ENCODE measurements around the gene CACNA2D1. TPM values are rescaled to one million over a fixed set of nuclear protein-coding genes. Genes with fewer than 3 reads are reported as not detected.

CACNA2D1 gene
- polyA plus RNA-seq, 4 donors, result 12.4 to 29.5 (median 24.5) TPM

DNA sequence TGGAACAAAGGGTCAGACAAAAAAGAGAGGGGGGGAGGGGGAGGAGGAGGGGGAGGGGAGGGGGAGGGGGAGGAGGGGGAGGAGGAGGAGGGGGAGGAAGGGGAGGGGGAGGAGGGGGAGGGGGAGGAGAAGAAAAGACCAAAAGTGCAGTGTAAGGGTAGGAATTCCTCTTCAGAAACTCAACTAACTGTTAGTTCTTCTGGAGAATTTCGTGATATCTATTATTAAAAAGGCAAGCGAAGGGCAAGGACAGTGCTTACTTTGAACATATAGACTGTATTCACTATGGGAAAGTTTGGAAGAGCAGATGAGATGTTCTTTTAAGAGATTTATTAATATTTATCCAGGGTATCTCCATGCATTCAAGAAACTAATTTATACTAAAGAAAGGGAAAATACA lies 258.1 kb downstream of the CACNA2D1 start:
- DNase-seq (ENCODE audit: low read depth in 4 of 4, low spot score in 3 of 4), result no peak

DNA sequence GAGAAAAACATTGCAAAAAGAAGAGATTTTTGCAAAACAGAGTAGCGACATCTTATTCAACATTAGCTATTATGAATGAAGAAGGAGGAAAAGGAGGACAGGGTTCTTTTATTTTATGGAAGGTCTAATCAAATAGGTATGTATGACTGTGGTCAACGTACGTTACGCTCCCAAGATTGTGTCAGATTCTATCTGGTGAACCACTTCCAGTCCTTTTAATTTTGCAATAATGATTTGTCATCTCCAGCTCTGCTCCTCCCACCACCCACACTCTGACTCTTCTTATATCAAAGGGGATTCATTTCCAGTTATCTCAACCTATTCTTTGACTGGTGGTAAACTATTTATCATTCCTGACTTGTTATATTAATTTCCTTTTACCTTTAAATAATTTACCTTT lies 259.9 kb downstream of the CACNA2D1 start:
- no peak for DNase-seq (ENCODE audit: low read depth in 4 of 4, low spot score in 3 of 4)

DNA sequence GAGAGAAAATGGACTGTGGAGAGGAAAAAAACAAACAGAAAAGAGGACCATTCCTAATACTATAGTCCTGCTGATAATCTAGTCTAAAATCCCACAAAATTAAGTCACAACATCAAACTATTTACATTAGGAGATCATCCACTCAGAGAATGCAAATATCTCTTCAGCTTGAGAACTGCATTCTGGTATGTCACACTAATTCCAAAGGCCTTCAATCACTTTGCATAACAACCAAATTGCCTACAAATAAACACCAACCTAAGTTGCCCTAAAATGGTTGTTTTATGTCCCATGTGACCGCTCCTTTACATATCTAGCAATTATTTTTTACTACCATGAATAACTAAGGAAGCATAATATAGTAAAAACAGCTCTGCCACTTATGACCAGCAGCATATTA lies 264.3 kb downstream of the CACNA2D1 start:
- DNase-seq (ENCODE audit: low read depth in 4 of 4, low spot score in 3 of 4), result no peak

DNA sequence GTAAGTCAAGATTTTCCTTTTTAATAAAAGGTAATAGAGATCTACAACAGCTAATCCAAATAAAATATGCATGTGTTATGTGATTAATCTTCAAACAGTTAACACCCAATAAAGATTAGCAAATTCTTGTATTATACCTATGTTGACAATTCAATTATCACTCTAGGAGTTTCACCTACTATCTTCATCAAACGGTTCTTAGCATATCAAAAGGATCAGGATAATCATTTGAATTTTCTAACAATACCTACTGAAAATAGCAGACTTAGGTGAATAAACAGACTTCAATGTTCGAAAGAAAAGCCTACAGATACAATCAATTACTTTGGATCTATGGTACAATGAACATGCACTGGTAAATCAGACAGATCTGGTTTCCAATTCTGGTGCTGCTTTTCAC lies 268.3 kb downstream of the CACNA2D1 start:
- no peak for DNase-seq (ENCODE audit: low read depth in 4 of 4, low spot score in 3 of 4)

DNA sequence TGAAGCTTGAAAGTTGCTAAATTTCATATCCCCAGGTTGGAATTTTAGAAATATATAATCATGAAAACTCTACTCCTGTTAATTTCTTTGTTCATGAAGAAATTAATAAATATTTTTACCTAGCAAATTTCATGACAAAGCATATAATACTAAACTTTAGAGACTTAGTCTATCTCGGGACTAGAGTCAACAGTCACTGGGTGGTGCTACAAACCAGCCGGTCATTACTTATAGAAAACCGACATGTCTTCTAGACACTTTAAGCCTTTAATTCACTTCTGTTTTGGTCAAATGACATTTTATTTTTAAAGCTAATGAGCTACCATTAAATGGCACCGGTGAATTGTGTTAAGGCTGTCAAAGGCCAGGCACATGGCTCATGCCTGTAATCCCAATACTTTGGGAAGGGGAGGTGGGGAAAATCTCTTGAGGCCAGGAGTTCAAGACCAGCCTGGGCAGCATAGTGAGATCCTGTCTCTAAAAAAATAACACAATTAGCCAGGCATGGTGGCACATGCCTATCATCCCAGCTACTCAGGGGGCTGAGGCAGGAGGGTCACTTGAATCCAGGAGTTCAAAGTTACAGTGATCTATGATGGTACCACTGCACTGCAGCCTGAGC lies 270.1 kb downstream of the CACNA2D1 start:
- DNase-seq (ENCODE audit: low read depth in 4 of 4, low spot score in 3 of 4), result no peak

DNA sequence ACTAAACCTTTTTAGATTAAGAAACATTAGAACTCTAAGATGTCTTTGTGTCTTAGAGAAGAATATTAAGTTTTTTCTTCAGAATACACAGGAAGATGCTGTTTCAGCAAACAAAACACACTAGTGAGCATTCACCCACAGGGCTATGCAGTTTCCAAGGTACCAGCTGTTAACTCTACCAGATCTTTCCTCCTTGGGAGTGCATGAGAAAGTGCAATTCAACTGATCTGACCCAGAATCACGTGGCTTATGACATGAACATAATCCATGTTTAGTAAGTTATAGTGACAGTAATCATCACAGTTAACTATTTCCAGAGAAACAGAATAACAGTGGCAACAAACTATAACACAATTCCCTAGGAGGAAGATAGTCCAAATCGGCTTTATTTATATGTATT lies 270.7 kb downstream of the CACNA2D1 start:
- no peak for DNase-seq (ENCODE audit: low read depth in 4 of 4, low spot score in 3 of 4)

DNA sequence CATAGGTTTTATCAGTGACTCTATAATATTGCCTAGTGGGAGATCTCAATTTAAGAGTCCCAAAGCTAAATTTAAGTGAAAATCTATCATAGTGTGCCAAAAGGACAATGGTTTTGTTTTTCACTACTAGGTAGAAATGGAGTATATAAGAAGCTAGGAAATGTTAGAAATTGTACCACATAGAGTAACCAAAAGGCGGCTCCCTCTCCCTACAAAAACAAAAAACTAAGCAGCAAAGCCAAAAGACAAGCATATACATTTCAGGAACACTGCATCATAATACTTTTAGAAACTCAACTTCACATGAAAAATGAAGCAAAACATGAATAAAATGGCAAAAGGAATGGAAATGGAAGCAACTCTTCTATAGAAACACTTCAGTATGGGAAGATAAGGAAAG lies 271.6 kb downstream of the CACNA2D1 start:
- DNase-seq (ENCODE audit: low read depth in 4 of 4, low spot score in 3 of 4), result no peak

DNA sequence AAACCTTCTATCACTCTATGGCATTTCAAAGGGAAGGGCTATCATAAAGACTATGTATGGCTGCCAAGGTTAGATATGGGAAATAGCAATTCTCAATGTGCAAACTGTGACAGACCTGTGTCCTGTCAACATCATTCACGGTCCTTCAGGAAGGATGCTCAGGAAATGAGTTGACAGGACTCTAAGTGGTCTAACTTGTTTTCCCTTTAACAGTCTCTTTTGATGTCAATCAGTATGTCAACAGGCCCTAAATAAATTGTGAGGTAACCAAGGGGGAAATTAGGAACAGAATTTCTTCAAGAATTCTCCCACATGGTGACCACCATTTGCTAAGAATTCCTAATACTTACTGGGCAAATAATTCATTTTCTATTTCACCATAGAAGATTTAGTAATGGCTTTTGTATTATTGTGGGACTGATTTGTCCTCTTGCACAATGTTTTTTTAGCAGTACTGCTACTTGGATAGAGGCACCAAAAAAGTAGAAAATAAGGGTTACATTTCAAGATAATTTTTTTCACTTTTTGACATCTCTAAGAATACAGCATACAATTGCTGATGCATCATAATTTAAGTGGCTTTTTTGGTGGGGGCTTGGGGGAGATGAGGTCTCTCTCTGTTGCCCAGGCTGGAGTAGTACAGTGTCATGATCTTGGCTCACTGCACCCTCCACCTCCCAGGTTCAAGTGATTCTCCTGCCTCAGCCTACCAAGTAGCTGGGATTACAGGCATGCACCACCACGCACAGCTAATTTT lies 275.8 kb downstream of the CACNA2D1 start:
- no peak for DNase-seq (ENCODE audit: low read depth in 4 of 4, low spot score in 3 of 4)

DNA sequence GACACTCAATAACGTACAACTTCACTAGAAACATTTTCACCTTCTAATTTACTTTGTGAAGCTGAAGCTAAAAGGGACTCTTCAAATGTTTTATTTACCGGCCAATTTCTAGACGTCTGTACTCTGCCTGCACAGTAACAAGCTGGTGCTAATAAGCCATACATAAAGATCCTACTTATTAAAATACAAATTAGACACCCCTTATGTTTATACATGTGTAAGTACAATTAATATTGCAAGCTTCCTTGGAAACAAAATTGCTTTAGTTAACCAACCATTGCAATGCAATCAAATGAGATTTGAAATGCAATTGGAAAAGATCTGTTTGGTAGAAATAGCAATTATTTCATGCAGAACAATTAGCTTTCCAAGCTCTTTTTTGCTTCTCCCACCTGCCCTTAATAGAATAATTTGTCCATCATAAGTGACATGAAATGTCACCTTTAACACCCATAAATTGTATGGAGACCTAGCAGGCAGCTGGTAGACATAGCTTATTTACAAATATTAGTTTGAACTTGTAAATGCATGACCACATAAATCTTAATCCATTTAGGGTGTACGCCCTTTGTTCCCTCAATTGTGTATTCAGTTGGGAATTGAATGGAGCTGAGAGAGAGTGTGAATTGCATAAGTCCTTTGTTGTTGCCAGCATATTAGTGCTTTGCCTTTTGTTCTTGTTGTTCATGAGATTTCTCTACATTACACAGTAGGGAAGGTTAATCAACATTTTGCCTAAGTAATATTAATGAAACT lies 277.1 kb downstream of the CACNA2D1 start:
- no peak for DNase-seq (ENCODE audit: low read depth in 4 of 4, low spot score in 3 of 4)

DNA sequence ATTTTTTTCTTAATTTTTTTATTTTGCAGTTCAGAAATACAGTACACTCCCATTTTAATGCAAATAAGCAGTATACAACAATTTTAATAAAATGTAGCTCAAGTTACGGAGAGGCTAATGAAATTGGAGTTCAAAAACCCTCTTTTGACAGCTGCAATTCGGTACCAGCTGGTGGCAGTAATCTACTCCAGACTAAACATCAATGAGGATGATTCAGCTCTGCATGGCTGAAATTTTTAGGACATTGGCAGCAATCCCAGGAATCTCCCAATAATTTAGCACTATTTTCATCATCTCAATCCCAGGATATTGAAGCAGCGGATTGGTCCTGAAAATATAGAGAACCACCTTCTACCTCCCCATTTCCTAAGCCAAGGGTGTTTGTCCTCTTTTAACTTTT lies 278.8 kb downstream of the CACNA2D1 start:
- no peak for DNase-seq (ENCODE audit: low read depth in 4 of 4, low spot score in 3 of 4)

DNA sequence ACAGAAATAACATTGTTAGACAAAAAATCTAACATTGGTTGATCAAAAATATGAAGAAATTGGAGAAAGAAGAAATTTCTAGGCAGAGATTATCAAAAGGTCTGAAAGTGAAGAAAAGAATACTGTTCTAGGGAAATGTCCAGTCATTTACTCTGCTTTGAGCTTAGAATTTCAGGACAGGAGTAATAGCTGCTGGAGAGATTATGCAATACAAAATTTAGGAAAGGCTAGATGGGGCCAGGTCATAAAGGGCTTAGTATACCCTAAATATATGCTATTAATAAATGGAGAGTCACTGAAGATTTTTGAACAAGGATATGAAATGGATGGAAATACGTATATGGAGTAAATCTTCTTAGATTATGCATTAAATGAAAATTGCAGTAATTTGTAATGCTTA lies 279.2 kb downstream of the CACNA2D1 start:
- DNase-seq (ENCODE audit: low read depth in 4 of 4, low spot score in 3 of 4), result no peak

DNA sequence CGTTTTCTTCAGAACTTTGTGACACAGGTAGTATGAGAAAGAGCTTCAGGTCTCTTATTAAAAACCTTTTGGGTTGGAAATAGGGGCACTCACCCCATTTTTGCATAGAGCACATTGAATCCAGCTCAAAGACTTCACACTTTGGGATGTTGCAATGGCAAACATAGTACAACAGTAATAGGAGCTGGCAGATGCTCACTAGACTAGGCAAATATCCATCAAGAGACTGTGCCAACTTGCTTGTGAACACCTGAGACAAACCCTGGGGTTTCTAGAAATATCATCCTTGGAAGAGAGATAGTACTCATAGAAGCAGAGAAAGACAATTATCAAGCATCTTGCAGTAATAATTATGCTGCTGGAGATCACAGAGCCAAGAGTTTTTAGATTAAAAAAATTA lies 280.0 kb downstream of the CACNA2D1 start:
- no peak for DNase-seq (ENCODE audit: low read depth in 4 of 4, low spot score in 3 of 4)

DNA sequence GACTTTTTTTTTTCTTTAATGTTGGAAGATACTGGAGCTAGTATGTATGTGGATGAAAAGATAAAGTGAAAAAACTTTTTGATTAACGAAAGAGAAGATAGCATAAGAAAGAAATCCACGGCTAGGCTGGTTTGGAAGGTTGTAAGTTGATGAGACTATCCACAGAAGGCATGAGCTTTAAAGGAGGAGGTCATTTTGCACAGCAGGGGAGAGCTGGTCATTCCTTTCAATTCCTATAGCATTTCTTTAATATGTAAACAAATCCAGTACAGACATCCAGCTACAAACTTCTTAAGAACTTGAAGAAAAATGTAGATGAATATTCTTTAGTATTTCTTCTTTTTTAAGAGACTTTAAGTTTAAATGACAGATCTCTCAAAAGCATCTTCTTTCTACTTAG lies 281.3 kb downstream of the CACNA2D1 start:
- no peak for DNase-seq (ENCODE audit: low read depth in 4 of 4, low spot score in 3 of 4)

DNA sequence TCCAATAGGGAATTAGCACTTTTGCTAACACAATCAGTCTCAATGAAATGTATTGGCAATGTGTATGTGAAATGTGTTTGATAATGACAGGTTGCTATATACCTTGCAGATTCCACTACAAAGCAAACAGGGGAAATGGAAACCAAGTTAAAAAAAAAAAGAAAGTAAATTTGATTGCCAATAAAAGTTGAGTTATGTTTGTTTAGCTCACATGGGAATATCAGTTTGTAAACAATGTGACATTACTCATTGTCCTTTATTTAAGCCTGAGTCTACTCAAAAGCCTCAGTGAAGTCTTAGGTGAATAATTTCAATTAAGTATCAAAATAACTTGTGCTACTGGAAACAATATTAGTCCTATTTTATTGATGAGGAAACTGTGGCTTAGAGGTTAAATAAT lies 285.2 kb downstream of the CACNA2D1 start:
- no peak for DNase-seq (ENCODE audit: low read depth in 4 of 4, low spot score in 3 of 4)

DNA sequence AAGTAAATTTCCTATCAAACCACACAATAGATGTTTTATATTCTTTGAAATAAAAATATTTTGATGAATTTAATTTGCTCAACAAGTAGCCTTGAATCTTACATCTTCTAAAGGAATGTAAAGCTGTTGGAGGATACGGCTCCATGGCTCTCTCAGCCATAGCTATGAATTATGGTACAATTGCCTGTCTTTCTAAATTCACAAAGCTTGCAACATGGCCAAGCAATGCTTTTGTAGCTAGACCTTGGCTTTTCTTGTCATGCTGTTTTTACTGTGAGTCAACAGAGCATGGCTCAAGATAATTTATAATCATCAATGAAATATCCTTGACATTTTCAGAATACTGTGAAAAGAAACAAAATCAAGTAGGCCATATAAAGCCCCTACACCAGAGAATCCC lies 286.7 kb downstream of the CACNA2D1 start:
- peak in 1 of 4 donors; percentile 3 for DNase-seq (ENCODE audit: low read depth in 4 of 4, low spot score in 3 of 4)

DNA sequence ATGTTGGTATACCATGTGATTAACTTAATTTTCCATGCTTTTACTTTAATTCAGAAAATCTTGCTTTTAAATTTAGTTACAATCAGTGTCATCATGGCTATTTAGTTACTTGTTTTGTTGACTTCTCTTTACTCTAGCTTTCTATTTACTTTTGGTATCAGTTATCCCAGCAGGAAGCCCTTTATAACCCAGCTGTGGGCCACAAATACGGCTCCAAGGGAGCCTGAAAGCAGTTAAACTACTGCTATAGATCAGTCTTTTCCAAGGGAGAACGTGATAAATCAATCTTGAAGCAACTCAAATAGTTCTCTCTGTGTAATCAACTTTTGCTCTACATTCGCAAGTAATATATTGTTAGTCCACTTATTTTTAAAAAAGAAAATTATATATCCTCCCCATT lies 287.4 kb downstream of the CACNA2D1 start:
- DNase-seq (ENCODE audit: low read depth in 4 of 4, low spot score in 3 of 4), result peak in 1 of 4 donors; percentile 2

DNA sequence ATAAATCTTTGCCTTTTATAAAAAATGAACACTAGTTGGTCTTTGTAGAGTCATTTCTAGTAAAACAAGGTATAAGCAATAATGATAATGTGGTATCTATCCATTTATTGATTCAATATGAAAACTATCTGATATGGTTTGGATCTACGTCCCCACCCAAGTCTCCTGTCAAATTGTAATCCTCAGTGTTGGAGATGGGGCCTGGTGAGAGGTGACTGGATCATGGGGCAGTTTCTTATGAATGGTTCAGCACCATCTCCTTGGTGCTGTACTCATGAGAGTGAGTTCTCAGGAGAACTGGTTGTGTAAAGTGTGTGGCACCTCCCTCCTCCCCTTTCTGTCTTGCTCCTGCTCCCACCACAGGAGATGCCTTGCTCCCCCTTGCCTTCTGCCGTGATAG lies 288.8 kb downstream of the CACNA2D1 start:
- no peak for DNase-seq (ENCODE audit: low read depth in 4 of 4, low spot score in 3 of 4)

DNA sequence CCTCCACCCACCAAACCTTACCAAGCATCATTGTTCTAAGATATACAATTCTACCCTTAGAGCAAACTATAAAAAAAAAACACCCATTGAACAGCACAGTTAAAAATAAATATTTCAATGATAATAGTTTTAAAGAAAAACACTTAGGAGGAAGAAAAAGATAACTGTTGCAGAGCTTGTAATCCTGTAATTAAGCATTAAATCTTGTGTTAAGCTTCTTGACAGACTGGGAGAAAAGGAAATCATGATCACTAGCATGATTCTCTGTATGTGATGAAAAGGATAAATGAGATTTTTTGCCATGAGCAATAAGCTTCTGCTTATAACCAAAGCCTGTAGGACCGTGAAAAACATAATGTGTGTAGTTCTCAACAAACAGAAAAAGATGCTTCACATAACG lies 289.8 kb downstream of the CACNA2D1 start:
- DNase-seq (ENCODE audit: low read depth in 4 of 4, low spot score in 3 of 4), result no peak

DNA sequence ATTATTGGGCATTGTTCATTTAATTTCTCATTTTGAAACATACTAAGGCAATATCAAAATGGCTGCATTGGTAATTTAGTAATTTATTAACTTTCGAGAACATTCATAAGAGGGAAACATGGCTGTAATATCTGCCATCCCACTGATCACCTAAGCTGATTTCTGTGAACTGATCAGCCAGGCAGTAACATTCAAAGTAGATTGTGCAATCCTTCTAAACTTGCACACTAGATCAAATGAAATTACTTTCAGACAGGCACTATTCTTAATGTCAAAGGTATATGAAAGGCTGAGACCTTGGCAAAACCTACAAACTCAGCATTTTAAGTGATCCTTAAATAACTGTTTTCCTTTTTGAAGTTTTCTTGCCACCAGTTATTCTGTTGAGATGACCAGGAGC lies 290.7 kb downstream of the CACNA2D1 start:
- no peak for DNase-seq (ENCODE audit: low read depth in 4 of 4, low spot score in 3 of 4)

DNA sequence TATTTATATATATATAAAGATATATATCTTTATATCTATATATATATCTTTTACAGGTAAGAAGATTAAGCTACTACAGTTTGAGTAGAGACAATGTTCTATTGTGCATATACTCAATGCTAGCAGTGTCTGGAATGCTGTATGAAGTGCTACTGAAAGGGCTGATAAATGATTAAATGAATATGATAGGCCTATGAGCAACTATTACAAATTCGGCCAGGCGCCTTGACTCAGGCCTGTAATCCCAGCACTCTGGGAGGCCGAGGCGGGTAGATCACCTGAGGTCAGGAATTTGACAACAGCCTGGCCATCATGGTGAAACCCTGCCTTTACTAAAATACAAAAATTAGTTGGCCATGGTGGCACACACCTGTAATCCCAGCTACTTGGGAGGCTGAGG lies 297.1 kb downstream of the CACNA2D1 start:
- DNase-seq (ENCODE audit: low read depth in 4 of 4, low spot score in 3 of 4), result no peak

DNA sequence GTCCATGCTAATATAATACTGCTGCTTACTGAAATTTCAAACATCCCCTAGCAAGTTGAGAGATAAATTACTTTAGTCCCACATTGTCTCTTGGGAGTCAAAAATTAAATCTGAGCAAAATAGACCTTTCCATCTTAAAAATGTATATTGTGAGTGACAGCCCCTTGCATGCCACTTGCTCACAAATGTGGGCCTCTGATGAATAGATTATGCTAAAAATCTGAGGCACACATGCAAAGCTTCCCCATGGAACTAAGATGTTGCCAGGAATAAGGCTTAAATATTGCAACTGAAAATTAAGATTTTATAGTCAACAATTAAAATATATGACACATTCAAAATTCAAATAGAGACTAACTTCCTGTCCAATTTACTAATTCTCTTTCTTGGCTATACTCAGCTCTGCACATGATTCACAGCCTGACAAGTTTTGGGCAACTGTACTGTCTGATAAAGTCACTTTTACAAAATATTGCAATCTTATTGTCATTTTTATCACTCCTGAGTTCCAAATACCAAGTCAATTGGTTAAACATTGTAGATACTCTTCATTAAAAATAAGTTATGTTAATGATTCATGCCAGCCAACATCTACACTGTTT lies 301.2 kb downstream of the CACNA2D1 start:
- no peak for DNase-seq (ENCODE audit: low read depth in 4 of 4, low spot score in 3 of 4)
